HL-60 (cell line): Measurements from ENCODE around the gene ITPK1.

Experiments used
- DNase-seq, 2 experiments: peaks; one replicate each; pipeline ENCODE4 v3.0.0-alpha.2; 2010 to 2020; ENCODE audit warnings: low read depth in 1 of 2, low spot score in 1 of 2
- H3K27ac ChIP-seq: fragments of 250-450 bp; sonication (Bioruptor Pico); replicated peaks from 2 replicates; pipeline ENCODE4 v1.5.1; 2020; ENCODE audit warnings: mild to moderate bottlenecking, moderate library complexity
- H3K27me3 ChIP-seq: fragments of 250-450 bp; sonication (Bioruptor Pico); 2 replicates; pipeline ENCODE4 v1.5.1; 2021; ENCODE audit warnings: mild to moderate bottlenecking, moderate library complexity; ENCODE audit not compliant: insufficient read depth, poor library complexity, severe bottlenecking
- H3K4me3 ChIP-seq: replicated peaks from 2 replicates; pipeline ENCODE4 v1.5.1; 2011; ENCODE audit warnings: mild to moderate bottlenecking, control low read depth, low read length; ENCODE audit not compliant: insufficient read depth
- GABPA ChIP-seq: IDR thresholded peaks from 2 replicates; pipeline ENCODE4 v1.6.1; 2012; ENCODE audit warnings: low read depth
- POLR2AphosphoS5 ChIP-seq: IDR thresholded peaks from 2 replicates; pipeline ENCODE4 v1.6.1; 2012; ENCODE audit warnings: low read depth
- SPI1 ChIP-seq: IDR thresholded peaks from 2 replicates; pipeline ENCODE4 v1.6.1; 2012; ENCODE audit warnings: low read depth, mild to moderate bottlenecking, borderline replicate concordance
- TF ChIP-seq, protein P1 (sequence below): IDR thresholded peaks from one replicate; pipeline ENCODE4 v1.5.1; 2011; ENCODE audit warnings: low read length, control low read depth, inconsistent platforms; ENCODE audit not compliant: insufficient read depth
- TF ChIP-seq, protein P2 (sequence below): IDR thresholded peaks from 2 replicates; pipeline ENCODE4 v1.6.1; 2012; ENCODE audit warnings: low read depth; ENCODE audit not compliant: insufficient replicate concordance

Gene ITPK1

DNA sequence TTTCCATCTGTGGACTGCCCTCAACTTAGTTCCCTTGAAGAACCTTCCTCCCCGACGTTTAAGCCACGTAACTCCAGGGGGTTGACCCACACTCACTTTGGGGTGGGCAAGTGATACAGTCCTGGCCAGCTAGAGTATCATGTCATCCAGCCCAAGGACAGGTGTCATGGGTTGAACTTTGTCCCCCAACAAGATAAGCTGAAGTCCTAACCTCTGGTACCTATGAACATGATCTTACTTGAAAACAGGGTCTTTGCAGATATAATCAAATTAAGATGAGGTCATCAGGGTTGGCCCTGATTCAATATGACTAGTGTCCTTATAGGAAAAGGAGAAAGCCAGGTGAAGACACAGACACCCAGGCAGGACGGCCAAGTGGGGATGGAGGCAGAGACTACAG is 68.6 kb downstream of the ITPK1 start:
- H3K27me3 ChIP-seq, result no peaks in the 10 kb centered on the region
- no peak overlapping the region for H3K4me3 ChIP-seq
- no peak overlapping the region for H3K27ac ChIP-seq
- TF ChIP-seq GABPA, result no peak
- TF ChIP-seq, protein P1, sequence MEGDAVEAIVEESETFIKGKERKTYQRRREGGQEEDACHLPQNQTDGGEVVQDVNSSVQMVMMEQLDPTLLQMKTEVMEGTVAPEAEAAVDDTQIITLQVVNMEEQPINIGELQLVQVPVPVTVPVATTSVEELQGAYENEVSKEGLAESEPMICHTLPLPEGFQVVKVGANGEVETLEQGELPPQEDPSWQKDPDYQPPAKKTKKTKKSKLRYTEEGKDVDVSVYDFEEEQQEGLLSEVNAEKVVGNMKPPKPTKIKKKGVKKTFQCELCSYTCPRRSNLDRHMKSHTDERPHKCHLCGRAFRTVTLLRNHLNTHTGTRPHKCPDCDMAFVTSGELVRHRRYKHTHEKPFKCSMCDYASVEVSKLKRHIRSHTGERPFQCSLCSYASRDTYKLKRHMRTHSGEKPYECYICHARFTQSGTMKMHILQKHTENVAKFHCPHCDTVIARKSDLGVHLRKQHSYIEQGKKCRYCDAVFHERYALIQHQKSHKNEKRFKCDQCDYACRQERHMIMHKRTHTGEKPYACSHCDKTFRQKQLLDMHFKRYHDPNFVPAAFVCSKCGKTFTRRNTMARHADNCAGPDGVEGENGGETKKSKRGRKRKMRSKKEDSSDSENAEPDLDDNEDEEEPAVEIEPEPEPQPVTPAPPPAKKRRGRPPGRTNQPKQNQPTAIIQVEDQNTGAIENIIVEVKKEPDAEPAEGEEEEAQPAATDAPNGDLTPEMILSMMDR, result no peak
- TF ChIP-seq POLR2AphosphoS5, result no peak
- no peak for TF ChIP-seq SPI1
- DNase-seq, result no peak

DNA sequence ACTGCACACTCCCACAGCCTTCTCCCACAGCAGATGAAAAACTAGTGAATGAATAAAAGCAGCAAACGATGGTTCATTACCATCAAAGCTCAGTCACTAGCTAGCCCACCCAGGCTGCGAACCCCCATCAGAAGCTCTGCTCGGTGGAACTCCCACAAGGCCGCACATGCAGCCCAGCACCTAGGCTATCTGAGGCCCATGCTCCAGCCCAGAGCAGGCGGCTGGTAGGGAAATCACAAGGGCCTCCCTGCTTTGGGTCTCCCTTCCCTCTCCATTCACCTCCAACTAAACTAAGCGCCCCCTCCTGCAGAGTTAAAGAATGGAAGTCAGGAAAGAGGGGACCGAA is 69.0 kb downstream of the ITPK1 start:
- no peak for DNase-seq
- no peak overlapping the region for H3K4me3 ChIP-seq
- TF ChIP-seq, protein P1, result no peak
- TF ChIP-seq SPI1, result no peak
- TF ChIP-seq POLR2AphosphoS5, result no peak
- no peak for TF ChIP-seq GABPA
- TF ChIP-seq, protein P2, sequence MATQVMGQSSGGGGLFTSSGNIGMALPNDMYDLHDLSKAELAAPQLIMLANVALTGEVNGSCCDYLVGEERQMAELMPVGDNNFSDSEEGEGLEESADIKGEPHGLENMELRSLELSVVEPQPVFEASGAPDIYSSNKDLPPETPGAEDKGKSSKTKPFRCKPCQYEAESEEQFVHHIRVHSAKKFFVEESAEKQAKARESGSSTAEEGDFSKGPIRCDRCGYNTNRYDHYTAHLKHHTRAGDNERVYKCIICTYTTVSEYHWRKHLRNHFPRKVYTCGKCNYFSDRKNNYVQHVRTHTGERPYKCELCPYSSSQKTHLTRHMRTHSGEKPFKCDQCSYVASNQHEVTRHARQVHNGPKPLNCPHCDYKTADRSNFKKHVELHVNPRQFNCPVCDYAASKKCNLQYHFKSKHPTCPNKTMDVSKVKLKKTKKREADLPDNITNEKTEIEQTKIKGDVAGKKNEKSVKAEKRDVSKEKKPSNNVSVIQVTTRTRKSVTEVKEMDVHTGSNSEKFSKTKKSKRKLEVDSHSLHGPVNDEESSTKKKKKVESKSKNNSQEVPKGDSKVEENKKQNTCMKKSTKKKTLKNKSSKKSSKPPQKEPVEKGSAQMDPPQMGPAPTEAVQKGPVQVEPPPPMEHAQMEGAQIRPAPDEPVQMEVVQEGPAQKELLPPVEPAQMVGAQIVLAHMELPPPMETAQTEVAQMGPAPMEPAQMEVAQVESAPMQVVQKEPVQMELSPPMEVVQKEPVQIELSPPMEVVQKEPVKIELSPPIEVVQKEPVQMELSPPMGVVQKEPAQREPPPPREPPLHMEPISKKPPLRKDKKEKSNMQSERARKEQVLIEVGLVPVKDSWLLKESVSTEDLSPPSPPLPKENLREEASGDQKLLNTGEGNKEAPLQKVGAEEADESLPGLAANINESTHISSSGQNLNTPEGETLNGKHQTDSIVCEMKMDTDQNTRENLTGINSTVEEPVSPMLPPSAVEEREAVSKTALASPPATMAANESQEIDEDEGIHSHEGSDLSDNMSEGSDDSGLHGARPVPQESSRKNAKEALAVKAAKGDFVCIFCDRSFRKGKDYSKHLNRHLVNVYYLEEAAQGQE, result no peak
- H3K27ac ChIP-seq, result no peak overlapping the region
- H3K27me3 ChIP-seq, result no peaks in the 10 kb centered on the region

DNA sequence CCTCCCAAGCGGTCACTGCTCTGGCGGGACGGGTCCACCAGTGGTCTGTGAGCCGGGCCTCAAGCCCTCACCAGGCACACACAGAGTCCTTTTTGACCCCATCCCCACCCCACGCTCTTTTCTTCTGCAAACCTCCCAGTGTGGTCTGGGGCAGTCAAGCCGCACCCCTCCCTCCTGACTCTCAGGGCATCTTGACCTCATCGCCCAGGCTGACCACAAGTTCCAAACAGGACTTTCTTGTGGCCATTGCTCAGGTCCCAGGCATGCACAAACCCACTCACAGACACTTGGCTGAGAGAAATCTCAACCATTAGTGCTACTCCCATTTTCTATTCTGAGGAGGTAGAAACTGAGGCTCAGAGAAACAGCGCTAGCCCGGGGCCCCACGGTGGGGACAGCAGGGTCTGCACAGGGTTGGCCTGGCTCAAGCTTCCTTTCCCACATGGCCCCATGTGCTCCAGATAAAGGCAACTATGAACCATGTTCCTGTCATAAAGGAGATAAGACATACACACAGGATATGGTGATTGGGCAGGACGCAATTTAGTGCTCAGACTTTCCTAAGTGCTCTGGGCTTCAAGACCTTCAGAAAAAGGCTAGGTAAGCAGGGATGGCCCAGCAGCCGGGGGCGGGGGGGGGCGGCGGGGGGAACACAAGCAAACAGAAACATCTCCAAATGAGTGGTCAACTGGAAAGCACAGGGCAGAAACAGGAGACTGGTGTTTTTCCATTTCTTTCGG is 69.6 kb downstream of the ITPK1 start:
- Histone ChIP-seq H3K27me3 (no peaks in the 10 kb centered on the region), H3K4me3 (no peak overlapping the region), H3K27ac (no peak overlapping the region)
- no peak for TF ChIP-seq GABPA
- no peak for TF ChIP-seq POLR2AphosphoS5
- TF ChIP-seq SPI1, result no peak
- TF ChIP-seq, protein P2, result no peak
- TF ChIP-seq, protein P1, result no peak
- DNase-seq, result no peak

DNA sequence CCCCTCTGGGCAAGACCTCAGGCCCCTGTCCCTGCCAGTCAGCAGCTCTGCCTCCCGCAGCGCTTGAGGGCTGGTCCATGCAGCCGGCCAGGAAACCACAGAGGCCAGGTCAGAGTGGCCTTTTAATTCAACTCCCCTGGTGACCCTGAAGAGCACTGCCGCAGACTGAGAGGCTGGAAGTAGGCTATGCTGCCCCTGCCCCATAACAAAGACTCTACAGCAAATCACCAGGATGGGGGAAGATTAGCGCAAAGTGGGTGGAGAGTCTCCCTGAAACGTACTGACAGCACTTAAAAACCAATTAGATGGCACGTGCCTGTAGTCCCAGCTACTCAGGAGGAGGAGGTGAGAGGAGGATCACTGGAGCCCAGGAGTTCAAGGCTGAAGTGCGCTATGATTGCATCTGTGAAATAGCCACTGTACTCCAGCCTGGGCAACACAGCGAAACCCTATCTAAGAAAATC is 70.5 kb downstream of the ITPK1 start:
- no peak for DNase-seq
- no peaks in the 10 kb centered on the region for H3K27me3 ChIP-seq
- H3K27ac ChIP-seq, result peak overlapping the region; percentile 59
- TF ChIP-seq GABPA (no peak), POLR2AphosphoS5 (no peak)
- TF ChIP-seq, protein P2, result no peak
- H3K4me3 ChIP-seq, result no peak overlapping the region
